ENCODE measurements around the gene TBC1D24.
"Not testable (repeated sequence)": the region's sequence is repeated elsewhere in the genome, so short reads cannot be mapped to it uniquely, and the experiment has no call there.

The TBC1D24 gene

DNA sequence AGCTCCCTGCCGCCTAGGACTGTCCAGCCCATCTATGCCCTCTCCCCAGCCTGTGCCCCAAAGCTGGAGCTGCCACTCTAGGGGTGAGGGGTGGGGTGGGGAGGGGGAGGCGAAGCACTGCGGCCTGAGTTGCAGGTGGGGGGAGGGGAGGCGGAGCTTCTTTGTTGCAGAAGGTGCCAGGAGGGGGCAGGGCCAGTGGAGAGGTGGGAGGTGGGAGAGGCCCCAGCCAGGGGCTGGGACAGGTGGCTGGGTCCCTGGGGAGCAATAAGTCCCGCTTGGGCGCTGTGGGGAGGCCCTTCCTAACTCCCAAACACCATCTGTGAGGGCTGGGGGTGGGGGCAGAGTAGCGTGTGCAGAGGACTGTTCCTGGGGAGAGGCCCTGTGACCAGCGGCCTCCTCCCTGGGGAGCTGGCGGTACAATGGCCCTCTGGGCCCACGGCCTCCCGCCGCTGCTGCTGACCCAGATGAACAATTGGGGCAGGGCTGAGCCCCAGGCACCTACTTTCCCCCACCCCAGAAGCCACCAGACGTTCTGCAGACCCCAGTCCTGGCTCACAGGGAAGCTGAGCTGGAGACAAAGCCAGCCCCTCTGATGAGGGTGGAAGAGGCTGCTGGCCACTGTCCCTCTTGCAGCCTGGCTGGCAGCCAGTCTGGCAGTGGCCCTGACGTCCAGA is 6.1 kb upstream of the TBC1D24 start:
- FAIRE-seq, result no peak
- no peak for DNase-seq (ENCODE audit: low spot score)

DNA sequence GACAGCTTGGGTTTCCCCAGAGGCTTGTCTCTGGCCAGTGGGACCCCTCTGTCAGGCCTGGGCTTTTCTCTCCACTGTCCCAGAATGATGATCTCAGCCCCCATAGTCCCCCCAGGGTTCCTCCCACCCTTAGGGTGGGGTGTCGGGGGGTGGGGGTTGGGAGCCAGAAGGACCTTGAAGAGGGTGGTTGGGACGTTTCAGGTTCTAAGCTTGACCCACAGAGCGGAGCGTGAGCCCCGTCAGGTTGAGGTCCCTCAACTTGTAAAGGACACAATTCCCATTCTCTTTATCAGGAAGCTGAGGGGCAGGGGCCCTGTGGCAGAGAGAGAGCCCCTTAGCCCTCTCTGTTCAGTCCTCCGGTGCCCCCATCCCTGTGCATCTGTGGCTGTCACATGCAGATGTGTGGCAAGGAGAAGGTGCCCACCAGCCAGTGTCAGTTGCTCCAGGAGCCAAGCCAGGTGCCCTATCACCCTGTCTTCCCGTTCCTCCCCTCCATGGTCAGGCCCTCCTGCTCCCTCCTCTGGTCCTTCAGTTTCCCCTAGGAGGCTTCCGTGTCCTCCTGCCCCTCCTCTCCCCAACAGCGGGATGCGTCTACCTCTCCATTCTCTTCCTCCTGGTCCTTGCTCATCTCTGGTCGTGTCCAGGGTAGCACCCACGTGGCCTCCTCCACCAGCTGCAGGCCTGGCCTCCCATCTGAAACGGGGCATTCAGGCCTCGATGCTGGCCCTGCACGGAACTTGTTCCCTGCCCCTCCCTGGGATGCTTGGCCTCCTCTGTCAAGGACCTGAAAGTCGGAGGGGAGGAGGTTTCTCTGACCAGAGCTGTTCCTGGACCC is 5.3 kb upstream of the TBC1D24 start:
- DNase-seq (ENCODE audit: low spot score), result no peak
- no peak for FAIRE-seq

DNA sequence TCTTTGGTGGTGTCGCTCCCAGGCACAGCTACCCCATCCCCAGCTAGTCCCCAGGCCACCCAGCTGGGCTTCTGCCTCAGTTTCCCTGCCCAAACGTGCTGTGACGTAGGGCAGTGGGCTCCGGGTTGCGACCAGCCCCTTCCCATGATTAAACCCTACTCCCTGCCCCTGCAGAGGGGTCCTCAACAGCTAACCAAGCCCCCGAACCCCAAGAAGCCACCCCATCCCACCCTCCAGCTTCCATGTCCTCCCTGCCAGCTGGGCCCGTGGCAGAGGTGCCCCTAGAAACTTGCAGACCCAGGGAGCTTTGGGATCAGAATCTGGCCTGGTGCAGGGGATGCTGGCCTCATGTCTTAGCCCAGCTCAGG is 4.7 kb upstream of the TBC1D24 start:
- DNase-seq (ENCODE audit: low spot score) (no peak), FAIRE-seq (no peak)

DNA sequence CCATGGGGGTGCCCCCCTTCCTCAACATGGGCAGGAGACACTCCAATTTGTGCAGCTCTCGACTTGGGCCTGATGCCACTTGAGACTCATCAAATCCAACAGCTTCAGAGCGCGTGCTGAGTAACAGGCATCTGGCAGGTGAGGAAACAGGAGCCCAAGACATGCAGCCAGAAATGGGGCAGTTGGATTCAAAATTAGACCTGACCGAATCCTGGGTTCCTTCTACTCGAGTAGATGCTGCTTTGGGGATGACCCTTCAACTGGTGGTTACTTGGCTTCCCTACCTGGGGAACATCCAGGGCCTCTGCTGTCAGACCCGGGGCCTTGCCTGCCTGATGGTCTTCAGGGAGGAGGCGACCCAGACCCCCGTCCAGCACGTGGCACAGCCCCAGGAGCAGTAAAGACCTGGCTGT is 4.3 kb upstream of the TBC1D24 start:
- FAIRE-seq (no peak), DNase-seq (ENCODE audit: low spot score) (no peak)

DNA sequence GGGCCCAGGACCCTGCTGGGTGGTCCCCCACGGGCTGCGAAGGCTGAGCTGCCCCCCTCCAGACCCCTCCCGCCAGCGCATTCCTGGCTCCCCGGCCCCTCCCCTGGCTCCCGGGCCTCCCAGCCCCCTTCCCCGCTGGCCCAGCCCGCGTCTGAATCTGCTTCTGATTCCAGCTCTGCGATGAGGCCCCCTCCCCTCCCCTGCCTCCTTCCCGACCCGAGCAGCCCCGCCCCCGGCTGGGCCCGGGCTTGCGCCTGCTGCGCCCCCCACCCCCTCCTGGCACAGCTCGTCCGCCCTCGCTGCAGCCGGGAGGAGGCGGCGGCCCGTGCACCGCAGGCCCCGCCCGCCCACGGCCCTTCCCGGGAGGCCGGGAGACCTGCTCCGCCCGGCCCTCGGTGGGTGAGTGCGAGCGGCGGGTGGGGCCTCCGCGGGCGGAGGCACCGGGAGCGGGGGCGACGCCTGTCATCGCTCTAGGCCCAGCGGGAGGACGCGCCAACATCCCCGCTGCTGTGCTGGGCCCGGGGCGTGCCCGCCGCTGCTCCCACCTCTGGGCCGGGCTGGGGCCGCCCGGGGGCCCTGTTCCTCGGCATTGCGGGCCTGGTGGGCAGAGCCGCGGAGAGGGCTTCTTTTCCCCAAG is 3.8 kb upstream of the TBC1D24 start, which contains the start of gene NTN3:
NTN3 (plus strand) TSS at position 282 of the 637 bp plus-strand sequence. CDS start 405 bp downstream, outside the sequence.
- DNase-seq (ENCODE audit: low spot score) (no peak), FAIRE-seq (no peak)

DNA sequence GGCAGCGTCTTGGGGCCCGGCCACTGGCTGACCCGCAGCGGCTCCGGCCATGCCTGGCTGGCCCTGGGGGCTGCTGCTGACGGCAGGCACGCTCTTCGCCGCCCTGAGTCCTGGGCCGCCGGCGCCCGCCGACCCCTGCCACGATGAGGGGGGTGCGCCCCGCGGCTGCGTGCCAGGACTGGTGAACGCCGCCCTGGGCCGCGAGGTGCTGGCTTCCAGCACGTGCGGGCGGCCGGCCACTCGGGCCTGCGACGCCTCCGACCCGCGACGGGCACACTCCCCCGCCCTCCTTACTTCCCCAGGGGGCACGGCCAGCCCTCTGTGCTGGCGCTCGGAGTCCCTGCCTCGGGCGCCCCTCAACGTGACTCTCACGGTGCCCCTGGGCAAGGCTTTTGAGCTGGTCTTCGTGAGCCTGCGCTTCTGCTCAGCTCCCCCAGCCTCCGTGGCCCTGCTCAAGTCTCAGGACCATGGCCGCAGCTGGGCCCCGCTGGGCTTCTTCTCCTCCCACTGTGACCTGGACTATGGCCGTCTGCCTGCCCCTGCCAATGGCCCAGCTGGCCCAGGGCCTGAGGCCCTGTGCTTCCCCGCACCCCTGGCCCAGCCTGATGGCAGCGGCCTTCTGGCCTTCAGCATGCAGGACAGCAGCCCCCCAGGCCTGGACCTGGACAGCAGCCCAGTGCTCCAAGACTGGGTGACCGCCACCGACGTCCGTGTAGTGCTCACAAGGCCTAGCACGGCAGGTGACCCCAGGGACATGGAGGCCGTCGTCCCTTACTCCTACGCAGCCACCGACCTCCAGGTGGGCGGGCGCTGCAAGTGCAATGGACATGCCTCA is 3.1 kb upstream of the TBC1D24 start:
- DNase-seq (ENCODE audit: low spot score), result no peak
- FAIRE-seq, result no peak

DNA sequence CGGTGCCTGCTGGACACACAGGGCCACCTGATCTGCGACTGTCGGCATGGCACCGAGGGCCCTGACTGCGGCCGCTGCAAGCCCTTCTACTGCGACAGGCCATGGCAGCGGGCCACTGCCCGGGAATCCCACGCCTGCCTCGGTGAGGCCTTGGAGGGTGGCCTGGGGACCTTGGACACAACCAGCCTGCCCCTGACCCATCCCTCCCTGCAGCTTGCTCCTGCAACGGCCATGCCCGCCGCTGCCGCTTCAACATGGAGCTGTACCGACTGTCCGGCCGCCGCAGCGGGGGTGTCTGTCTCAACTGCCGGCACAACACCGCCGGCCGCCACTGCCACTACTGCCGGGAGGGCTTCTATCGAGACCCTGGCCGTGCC is 2.5 kb upstream of the TBC1D24 start:
- FAIRE-seq (no peak), DNase-seq (ENCODE audit: low spot score) (no peak)

DNA sequence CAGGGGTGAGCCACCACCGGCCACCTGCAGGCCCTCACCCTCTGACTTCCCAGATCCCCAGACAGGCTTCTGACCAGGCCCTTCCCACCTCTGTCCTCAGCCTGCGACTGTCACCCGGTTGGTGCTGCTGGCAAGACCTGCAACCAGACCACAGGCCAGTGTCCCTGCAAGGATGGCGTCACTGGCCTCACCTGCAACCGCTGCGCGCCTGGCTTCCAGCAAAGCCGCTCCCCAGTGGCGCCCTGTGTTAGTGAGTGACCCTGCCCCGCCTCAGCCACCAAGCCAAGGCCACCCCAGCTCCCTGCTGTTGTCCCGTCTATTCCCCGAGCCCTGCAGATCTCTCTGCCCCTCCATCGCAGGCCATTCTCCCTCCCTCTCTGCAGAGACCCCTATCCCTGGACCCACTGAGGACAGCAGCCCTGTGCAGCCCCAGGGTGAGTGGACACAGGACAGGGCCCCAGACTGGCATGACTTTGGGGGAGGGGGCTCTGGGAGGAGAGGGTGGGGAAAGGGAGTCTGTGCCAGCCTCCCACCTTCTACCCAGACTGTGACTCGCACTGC is 2.0 kb upstream of the TBC1D24 start:
- DNase-seq (ENCODE audit: low spot score), result no peak
- no peak for FAIRE-seq

DNA sequence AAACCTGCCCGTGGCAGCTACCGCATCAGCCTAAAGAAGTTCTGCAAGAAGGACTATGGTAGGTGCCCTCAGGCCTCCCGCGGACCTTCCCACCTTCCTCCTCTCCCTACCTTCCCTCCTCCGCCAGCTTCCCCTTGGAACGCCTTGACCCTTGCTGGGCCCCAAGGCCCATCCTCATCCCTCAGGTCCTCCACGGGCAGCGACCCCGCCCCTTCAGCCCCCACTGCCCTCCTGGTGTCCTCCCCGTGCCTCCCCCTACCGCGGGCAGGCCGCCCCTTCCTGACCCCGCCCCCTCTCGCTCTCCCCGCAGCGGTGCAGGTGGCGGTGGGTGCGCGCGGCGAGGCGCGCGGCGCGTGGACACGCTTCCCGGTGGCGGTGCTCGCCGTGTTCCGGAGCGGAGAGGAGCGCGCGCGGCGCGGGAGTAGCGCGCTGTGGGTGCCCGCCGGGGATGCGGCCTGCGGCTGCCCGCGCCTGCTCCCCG is 1.4 kb upstream of the TBC1D24 start:
- peak; percentile 13 for DNase-seq (ENCODE audit: low spot score)
- no peak for FAIRE-seq

DNA sequence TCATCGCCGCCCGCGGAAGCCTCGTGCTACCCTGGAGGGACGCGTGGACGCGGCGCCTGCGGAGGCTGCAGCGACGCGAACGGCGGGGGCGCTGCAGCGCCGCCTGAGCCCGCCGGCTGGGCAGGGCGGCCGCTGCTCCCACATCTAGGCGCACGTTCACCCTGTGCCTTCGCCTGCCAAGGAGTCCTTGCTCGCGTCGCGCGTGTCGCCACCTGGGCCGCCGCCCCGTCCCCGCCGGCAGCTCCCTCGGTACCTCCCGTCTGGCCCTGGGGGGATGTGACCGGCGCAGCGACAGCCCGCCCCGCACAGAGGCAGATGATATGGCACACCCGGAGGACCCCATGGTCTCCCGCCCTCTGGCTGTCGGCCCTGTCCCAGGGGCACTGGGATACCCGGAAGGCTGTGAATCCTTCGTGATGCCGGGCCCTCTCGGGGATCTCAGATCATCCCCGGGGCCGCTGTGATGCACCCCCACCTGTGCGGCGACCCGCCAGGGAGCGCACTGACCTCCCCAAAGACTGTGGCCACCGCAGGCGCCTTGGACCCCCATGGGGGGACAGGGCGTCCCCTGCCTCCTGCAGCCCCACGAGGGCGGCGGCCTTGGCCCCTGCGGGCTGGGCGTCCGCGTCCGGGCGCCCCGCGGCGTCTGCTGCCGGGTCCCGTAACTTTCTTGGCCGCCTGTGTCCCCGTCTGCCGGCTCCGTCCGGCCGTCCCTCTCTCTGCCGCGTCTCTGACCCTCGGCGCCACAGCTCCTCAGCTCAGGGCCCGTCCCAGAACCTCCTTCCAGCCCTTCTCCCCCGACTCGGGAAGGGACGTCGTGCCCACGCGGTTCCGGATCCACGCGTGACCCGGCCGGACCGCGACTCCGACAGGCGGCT is 689 bp upstream of the TBC1D24 start:
- FAIRE-seq, result no peak

DNA sequence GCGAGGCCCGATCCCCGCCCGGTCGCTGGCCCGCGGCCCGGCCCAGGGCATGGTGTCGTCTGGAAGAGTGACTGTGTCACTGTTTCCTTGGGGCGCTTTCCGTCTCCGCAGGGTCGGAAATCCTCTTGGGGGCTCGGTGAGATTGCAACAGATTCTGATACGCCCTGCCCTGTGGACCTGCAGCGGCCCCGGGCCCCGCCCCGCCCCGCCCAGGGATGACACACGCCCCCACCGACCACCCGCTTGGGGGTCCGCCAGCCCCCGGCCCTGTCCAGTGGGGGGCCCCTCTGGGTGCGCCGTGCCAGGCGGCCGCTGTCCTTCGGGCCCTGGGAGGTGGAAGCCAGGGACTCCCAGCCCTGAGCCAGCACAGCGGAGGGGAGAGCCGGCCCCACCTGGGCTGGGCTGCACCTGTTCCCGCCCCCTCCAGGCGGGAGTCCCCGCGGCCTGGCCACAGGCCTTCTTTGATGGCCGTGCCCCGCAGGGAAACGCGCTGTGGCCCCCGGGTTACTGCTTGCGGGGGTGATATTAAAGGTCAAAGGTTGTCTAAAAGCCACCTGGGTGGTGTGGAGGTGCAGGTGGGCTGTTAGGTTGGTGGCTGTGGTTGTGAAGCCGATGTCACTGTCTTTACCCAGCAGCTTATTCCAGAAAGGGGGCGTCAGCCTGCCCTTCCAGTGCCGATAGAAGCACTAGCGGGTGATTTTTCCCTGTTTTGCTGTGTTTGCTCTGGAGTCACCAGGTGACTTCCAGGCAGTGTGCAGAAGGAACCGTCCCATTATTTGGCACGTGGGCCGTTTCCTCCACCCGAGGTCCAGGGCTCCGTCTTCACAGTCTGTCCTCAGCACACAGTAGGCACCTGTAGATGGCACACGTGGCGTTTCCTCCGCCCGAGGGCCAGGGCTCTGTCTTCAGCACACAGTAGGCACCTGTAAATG is 752 bp downstream of the TBC1D24 start:
- FAIRE-seq (no peak), DNase-seq (ENCODE audit: low spot score) (no peak)

More for the DNA sequence above, 689 bp upstream of the TBC1D24 start:
- DNase-seq (ENCODE audit: low spot score), result peak; percentile 8

DNA sequence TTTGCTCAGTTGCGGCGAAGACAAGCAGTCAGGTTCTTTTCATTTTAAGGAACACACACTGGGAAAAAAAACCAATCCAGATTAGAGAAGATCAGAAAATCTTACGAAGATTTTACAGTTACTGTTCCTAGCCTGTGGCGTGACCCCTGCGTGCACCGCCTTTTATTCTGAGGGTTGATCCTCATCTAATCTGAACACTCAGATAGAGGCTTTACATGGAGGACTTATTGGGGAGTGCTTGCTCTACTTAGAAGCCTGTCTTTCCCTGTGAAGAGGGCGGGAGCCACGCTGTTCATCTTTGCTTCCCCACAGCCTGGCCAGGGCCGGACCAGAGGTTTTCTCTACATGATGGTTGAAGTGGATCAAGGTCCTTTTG is 1.4 kb downstream of the TBC1D24 start:
- DNase-seq (ENCODE audit: low spot score), result no peak
- no peak for FAIRE-seq

DNA sequence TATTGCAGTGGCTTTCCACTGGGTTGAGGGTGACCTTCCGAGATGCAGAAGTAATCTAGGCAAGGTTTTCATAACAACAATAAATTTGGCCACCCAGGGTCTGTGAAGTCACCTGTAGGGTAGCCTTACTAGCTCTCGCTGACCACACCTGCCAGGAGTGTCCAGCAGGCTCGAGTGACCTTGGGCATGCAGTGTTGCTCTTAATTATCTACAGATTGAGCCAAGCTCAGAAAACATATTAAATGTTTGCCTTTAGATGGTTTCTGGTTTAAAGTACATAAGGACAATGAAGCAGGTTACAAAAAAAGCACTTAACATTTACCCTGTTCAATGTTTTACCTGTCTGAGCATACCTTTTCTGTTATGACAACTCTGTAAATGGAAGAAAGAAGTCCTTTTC is 1.8 kb downstream of the TBC1D24 start:
- FAIRE-seq (no peak), DNase-seq (ENCODE audit: low spot score) (no peak)

DNA sequence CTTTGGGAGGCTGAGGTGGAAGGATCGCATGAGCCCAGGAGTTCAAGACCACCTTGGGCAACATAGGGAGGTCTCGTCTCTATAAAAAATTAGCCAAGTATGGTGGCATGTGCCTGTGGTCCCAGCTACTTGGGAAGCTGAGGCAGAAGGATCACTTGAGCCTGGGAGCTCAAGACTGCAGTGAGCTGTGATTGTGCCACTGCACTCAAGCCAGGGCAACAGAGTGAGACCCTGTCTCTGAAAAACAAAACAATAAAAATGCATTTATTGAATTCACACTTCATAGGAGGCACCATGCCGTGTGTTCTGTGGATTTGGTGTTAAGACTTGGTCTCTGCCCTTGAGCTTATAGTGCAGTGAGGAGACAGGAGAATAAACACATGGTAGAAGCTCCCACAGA is 2.4 kb downstream of the TBC1D24 start:
- DNase-seq (ENCODE audit: low spot score), result no peak

DNA sequence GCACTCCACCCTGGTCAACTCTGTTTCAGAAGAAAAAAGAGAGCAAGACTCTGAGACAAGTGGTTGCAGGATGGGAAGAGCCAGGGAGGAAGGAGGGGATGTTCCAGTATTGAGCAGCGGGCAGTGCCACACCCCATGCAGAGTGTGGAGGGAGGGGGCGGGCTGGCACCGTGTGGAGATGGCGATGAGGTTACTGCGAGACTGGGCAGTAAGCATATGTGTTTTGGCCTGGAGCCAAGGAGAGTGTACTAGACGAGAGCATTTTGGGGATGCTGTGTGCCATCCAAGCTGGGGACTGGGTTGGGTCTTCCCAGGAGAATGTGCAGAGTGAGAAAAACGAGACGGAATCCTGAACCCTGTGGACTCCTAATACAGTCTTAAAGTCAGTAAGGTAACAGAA is 3.4 kb downstream of the TBC1D24 start:
- FAIRE-seq (no peak), DNase-seq (ENCODE audit: low spot score) (no peak)

More for the DNA sequence above, 2.4 kb downstream of the TBC1D24 start:
- no peak for FAIRE-seq

DNA sequence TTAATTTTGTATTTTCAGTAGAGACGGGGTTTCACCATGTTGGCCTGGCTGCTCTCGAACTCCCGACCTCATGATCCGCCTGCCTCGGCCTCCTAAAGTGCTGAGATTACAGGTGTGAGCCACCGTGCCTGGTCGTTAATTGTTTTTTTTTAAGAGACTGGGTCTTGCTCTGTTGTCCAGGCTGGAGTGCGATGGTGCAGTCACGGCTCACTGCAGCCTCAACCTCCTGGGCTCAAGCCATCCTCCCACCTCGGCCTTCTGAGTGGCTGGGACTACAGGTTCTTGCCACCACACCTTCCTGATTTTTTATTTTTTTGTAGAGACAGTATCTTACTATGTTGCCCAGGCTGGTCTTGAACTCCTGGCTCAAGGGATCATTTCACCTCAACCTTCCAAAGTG is 5.1 kb downstream of the TBC1D24 start:
- DNase-seq (ENCODE audit: low spot score); FAIRE-seq: not testable (repeated sequence)

DNA sequence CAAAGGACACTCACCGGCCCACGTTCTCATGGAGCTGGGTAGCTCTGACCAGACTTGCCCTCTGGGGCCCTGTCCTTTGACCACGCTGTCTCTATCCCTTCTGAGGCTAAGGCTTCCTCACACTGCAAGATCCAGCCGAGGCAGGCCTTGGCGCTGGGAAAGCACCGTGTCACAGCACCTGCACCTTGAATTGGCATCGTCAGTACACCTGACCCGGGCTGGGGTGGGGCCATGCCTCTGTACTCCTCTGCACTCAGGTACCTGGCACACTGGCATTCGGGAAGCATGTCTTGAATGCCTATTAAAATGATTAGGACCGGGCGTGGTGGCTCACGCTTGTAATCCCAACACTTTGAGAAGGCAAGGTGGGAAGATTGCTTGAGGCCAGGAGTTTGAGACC is 6.0 kb downstream of the TBC1D24 start:
- no peak for FAIRE-seq
- DNase-seq (ENCODE audit: low spot score), result no peak

DNA sequence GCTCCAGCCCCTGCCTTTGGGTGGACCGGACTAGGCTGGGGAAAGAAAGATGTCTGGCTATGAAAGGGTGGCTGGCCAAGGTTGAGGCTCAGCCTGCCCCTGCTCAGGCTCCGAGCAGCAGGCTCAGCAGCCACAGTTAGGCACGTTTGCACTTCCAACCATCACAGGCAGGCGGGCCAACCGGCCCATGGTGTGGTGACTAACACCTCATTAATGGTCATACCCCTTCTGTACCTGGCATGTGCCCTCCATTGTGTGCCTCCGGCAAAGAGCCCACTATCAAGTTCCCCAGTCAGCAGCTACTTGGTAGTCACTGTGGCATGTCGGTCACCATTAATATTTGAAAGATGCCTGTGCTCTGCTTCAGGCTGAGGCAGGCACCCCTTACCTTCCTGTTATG is 6.7 kb downstream of the TBC1D24 start:
- no peak for FAIRE-seq
- no peak for DNase-seq (ENCODE audit: low spot score)

DNA sequence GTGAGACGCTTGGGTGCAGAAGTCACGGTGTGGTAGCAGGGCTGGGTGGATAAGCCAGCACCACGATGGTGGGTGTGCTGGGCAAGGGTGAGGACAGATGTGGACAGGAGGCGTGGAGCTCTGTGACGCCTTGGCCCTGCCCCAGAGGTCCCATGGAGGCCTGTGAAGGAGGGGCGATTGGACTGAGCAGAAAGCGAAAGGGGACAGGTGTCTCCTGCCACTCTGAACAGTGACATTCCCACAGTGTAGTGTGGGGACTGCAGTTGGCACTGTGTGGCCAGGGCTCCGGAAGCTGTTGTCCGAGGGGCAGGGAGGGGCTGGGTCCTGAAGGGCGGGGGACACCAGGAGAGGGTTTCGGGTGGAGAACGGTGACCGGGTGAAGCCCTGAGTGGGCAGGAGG is 7.3 kb downstream of the TBC1D24 start:
- no peak for FAIRE-seq
- DNase-seq (ENCODE audit: low spot score), result no peak

Data from RCC 7860 (cell line).